NCI-H2196 (cell line): ENCODE results near the gene ITPR3.
A peak's percentile ranks its signal among the peaks of the same experiment; 100 is the strongest.
"Not testable (repeated sequence)": the region's sequence is repeated elsewhere in the genome, so short reads cannot be mapped to it uniquely, and the experiment has no call there.

ENCODE experiments used
- DNase-seq: peaks from one replicate; lab custom pipeline; 2025; ENCODE audit not compliant: unreplicated experiment; lab: John Stamatoyannopoulos, UW

The ITPR3 gene

GRCh38 chr6:33610779-33611732, 10.1 kb upstream of the ITPR3 start:
- DNase-seq, result no peak

DNA sequence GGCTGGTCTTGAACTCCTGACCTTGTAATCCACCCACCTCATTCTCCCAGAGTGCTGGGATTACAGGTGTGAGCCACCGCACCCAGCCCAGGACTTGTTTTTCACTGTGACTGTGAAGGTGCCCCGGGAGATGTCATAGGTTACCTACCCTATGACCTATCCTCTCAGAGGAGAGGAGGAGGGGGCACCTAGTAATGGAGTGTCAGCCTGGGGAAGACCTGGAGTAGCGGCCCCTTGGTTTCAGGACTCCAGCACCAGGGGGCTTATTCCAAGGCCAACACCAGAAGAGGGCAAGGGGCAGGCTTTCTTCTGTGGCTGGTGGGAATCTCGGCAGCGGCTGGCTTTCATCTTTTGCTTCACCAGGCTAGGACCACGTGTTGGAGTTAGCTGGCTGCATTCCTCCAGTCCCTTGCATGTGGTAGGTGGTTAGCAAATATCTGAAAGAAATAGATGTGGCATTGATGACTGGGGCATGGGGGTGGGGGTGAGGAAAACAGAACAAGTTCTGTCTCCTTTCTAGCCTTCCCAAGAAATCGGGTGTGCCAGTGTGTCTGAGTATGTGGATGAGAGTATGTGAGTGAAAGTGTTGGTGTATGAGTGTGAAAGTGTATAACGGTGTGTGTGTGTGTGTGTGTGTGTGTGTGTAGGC, 7.9 kb upstream of the ITPR3 start:
- DNase-seq, result no peak

- no peak for DNase-seq
Observed at GRCh38 chr6:33613795-33614168, 7.3 kb upstream of the ITPR3 start.

- DNase-seq, result no peak
Observed at GRCh38 chr6:33616113-33616512, 5.0 kb upstream of the ITPR3 start.

DNA sequence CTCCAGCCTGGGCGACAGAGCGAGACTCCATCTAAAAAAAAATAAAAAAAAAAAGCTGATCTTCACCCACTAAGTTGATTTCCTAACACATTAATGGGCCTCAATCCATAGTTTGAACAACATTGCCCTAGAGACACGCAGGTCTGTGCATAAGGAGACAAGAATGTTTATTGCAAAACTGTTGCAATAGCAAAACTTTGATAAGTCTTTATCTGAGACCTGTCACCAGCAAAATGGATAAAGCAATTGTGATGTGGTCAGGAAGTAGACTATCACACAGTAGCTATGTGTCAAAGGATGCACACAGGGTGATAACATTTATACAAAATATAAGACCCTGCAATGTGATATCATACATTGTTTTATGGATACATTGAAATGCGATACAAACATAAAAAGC, 4.2 kb upstream of the ITPR3 start:
- no peak for DNase-seq

DNA sequence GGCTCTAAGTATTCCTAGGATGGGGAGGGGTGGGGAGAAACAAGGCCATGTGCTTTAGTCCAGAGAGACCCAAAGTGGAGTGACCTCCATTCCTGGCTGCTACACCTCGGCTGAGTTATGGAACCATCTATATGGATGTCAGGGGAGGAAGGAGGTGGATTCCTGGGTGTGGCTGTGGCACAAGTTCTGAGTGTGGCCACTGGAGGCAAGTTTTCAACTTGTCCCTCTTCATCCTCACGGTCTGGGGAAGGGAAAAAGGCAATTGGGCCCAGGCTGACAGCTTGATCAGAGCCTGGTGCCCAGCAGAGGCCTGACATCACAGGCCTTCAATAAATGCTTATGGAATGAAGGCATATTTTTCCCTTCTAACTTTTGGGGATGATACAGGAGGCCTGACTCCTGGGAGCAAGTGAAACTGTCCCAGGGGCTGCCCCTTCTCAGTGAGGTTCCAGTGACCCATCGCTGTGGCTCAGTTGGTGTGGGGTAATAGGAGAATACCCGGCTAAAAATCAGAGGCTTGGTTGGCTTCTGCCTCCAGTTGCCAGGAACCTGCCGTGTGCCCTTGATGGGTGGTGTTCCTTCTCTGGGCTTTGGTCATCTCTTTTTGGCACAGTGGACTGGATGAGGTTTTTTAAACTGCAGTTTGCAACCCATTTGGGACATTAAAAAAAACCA, 1.8 kb upstream of the ITPR3 start:
- DNase-seq, result no peak

DNA sequence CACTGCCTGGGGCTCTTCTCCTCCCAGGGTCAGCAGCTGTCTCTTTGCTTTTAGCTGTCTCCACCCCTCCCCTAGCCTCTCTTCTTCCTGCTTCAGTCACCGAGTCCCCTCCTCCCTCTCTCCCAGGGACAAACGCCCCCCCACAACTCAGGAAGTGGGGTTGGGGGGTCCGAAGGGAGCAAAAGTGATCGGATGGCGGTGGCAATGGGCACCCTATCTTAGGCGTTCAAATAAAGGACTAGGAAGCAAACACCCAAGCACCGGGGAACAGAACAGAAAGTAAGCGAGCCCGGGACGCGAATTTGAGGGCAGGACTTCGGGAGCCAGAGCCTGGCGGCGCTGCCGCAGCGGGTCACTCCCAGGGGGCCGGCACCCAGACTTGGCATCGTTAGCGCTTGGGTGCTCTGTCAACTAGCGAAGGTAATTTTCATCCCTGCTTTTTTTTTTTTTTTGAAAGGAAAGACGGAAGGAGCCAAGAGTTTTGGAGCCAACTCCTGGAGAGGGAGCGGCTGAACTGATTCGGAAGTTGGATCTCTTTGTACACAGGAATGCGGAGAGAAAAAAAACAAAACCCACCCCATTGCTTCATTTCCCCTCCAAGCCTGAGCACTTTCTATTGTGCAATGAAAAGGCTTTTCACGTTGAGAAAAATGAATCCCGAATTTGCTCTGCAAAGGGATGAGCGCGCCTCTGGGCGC, 815 bp upstream of the ITPR3 start:
- peak; percentile 43 for DNase-seq

DNA sequence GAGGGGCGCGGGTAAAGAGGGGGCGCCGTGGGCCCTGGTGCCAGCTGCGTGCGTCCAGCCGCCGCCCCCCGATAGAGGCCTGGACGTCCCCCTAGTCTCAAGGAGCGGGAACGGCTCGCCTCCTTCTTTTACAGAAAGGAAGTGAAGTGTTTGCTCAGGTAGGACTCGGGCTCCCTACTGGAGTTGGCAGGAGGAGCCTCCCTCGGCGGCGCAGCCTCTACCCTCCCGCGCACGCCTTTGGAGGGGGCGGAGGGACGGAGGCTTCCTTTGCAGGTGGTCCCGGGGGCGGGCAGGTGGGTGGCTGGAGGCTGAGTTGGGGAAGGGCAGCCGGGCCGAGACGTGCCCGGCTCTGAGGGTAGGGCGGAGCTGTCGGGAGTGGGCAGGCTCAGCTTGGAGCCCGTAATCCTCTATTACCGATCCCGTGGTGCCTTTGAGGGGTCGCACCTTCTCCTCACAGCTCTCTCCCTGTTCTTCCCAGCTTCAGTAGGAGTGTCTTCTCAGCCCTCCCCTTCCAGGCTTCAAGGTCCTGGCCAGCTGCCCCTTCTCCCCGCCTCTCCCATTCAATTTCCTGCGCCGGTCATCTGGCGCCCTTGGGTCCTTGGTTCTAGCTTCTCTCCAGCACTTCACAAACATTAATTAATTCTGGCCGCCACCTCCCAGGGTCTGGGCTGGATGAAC, 728 bp downstream of the ITPR3 start:
- DNase-seq, result peak; percentile 69

DNA sequence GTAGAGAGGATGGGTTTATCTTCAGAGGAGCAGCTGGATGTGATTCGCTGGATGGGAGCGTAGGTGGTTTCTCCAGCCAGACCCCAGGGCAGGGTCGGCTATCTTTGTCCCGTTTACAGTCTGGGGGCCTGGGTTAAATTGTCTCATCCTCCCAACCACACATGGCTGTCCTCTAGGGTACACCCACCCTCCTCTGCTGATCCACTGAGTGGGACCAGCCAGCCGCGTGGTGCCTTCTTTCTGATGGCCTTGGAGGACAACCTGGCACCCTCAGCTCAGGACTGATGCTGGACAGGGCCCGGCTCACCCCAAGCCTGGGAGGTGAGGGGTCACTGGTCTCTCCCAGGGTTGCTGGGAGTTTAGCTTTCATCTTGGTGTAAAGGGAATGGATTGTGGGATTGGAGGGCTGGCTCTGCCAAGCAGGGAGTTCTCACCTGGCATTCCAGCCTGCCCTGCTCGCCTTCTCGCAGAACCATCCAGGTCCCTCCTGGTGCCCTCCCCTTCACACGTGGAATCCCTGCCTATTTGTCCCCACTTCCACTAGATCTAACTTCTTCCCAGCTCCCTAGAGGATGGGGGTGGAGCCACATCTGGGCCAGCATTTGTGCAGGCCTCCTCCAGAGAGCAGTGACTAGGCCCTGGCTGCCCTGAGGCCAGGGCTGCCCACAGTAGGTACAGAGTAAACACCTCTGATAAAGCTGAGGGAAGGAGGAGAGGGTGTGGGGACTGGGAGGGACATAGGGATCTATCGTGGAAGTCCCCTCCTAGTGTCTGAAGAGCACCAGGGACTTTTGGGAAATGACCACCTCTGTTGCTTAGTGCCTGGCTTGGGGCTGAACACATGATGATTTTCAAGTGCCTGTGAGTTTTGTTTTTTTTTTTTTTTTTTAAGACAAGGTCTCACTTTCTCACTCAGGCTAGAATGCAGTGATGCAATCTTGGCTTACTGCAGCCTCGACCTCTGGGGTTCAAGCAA, 1.6 kb downstream of the ITPR3 start:
- DNase-seq, result no peak

- DNase-seq, result no peak
Observed at GRCh38 chr6:33623895-33624381, 2.8 kb downstream of the ITPR3 start.

DNA sequence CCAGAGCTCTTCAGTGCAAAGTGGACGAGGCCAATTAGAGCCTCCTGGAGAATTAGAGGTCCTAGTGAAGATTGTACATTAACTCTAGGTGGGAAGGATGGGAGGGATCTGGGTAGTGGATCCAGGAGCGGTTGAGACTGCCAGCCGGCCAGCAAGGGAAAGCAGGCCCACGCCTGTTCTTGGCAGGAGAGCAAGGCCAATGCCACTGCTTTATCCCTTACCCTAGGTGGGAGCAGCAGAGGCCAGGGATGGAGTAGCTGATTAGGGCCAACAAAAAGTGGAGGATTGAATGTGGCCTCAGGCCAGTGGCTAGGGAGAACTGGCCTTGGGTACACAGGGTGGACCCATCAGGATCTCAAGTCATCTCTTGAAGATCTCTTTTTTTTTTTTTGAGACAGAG, 3.7 kb downstream of the ITPR3 start:
- no peak for DNase-seq

DNA sequence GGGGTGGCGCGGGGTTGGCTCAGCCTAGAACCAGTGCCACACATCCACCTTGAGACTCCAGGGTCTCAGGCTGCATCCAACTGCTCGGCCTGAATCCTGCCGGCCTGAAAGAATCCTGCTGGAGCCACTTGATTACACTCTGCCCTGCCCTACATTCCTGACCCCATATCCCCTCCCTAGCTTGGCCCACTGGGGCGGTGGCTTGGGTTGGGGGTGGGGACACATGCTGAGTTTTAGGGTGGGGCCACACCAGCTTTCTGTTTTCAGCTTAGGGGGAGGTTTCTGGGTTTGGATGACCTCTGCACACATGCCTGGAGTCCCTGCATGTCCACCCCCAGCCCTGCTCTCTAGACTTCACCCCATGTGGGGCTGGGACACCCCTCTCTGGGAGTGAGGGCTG, 6.8 kb downstream of the ITPR3 start:
- DNase-seq, result no peak

GRCh38 chr6:33628401-33628964, 7.4 kb downstream of the ITPR3 start:
- DNase-seq, result peak; percentile 24

DNA sequence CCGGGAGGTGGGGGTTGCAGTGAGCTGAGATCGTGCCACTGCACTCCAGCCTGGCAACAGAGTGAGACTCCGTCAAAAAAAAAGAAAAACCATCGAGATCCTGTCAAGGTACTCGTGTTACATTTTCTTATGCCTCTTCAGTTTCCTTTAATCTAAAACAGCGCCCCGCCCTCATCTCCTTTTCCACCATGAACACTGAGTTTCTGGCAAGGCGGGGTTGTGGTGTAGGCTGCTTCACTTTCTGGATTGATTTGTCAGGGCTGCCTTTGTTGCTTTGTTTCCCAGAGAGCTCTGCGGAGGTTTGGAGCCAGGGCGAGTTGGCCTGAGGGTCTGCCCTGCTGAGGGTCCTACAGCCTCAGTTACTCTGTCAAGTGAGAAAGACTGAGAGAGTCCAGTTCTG, 8.9 kb downstream of the ITPR3 start:
- DNase-seq, result no peak

- not testable (repeated sequence) for DNase-seq
Observed at GRCh38 chr6:33631521-33631920, 10.4 kb downstream of the ITPR3 start.

- DNase-seq, result no peak
Observed at GRCh38 chr6:33631971-33632557, 10.9 kb downstream of the ITPR3 start.

DNA sequence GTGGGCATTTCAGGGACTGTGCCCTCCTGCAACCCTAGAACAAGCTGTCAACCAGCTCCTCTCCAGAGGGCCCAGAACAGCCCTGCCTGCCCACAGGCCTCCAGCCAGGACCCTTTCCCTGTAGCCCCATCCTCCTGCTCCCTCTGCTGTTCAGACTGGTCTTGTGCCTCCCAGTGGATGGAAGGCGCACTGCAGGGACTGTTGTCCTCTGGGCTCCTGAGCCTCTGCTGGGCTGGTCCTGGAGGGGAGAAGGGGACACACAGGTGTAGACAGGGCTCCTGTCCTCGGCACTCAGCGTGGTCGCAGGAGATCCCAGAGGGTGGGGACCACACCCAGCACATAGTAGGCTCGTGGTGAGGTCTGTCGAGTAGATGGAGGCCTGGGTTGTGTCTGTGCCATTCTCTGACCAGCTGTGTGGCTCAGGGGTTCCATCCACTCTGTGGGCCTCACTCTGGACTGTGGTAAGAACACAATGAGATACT, 11.5 kb downstream of the ITPR3 start:
- DNase-seq, result peak; percentile 17

- DNase-seq, result no peak
Observed at GRCh38 chr6:33633084-33633461, 12.0 kb downstream of the ITPR3 start.
